Fibroblast of upper back skin (primary cell): ENCODE results near the gene POTEG.
"Not testable (repeated sequence)": the region's sequence is repeated elsewhere in the genome, so short reads cannot be mapped to it uniquely, and the experiment has no call there.

Experiments used
- DNase-seq: peaks from one replicate; pipeline ENCODE4 v3.0.0-alpha.2; 2013

Gene POTEG

DNA sequence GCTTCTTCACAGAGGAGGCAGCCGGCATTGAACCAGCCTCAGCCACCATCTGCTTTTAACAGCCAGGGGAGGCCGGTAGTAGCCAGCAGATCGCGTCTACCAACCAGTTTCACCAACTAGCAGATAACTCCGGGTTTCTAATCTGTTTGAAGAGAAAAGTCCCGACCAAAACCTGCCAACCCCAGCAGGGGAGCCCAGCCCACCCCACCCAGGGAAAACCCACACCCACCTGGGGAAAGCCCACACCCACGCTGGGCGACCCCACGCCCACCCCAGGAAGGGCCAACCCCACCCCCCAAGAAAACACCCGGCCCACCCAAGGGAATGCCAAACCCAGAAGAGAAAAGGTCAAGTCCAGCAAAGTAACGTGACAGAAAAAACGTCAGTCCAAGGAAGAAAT is at the start of gene POTEG:
POTEG (minus strand) TSS at position 101 of the 400 bp plus-strand sequence; CDS start at position 49, 52 bp downstream.
- DNase-seq = not testable (repeated sequence)

GRCh38 chr14:19482093-19482492 is 48.0 kb upstream of the POTEG start:
- DNase-seq = not testable (repeated sequence)

DNA sequence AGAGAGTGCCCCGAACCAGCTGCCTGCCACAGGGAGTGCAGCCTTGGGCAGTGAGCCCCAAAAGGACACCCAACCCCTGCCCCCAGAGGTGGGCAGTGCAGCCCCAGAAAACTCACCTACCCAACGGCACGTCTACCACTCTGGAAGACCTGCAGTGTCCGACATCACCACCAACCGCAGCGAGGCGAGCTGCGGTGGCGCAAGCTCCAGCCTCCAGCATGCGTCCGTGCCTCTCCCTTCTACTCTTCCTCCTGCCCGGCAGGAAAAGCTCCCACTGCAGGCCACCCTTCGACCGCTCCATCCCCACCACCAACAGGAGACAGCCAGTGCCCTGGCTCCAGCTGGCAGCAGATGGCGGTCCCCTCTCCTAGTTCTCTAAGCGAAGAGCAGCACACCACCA is 47.3 kb upstream of the POTEG start:
- DNase-seq = not testable (repeated sequence)

DNA sequence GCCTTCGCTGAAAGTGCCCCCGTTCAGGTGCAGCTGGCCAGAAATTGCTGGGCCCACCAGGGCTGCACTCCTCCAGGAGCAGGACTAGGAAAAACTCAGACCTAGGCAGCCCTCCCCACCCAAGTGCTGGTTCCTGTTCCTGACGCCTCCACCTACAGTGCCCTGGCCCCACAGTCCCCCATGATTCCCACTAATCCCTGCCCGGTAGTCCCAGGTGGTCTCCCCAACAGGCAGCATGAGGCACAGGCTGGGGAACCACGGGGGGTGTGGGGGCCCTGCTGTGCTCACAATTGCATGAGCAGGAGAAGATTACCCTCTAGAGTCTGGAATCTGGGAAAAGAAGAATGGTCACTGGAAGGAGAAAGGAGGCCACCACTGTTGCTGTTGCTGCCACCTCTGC is 46.4 kb upstream of the POTEG start:
- DNase-seq = not testable (repeated sequence)

- not testable (repeated sequence) for DNase-seq
Observed at GRCh38 chr14:19445761-19446160, 11.6 kb upstream of the POTEG start.

GRCh38 chr14:19439826-19440225 is 5.7 kb upstream of the POTEG start:
- DNase-seq = not testable (repeated sequence)

GRCh38 chr14:19439219-19439618 is 5.1 kb upstream of the POTEG start:
- DNase-seq = not testable (repeated sequence)

GRCh38 chr14:19437126-19437443 is 2.9 kb upstream of the POTEG start:
- not testable (repeated sequence) for DNase-seq

- not testable (repeated sequence) for DNase-seq
Observed at GRCh38 chr14:19436311-19437125, 2.4 kb upstream of the POTEG start.

GRCh38 chr14:19435852-19436251 is 1.7 kb upstream of the POTEG start:
- DNase-seq = not testable (repeated sequence)

DNA sequence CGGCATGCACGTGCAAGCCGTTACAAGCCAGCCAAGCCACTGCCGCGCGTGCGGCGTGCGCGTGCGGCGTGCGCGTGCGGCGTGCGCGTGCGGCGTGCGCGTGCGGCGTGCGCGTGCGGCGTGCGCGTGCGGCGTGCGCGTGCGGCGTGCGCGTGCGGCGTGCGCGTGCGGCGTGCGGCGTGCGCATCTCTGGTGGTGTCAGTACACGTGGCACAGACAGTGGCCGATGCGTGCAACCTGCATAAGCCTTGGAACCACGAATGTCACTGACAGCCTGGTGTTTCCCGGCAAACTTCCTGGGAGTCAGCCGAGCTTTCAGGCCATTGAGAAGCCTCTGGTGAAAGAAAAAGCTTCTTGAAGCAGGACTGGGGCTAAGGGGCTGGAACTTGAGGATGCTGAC is 750 bp upstream of the POTEG start:
- DNase-seq = not testable (repeated sequence)

GRCh38 chr14:19433765-19434164 is 376 bp downstream of the POTEG start:
- not testable (repeated sequence) for DNase-seq

GRCh38 chr14:19408519-19408918 is 25.6 kb downstream of the POTEG start:
- DNase-seq = not testable (repeated sequence)

DNA sequence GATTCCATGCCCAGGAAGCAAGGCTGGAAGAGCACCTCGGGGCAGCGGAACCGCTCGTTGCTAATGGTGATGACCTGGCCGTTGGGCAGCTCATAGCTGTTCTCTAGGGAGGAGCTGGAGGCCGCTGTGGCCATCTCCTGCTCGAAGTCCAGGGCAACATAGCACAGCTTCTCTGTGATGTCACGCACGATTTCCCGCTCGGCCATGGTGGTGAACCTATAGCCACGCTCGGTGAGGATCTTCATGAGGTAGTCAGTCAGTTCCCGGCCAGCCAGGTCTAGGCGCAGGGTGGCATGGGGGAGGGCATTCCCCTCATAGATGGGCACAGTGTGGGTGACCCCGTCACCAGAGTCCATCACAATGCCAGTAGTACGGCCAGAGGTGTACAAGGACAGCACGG is 32.0 kb downstream of the POTEG start:
- not testable (repeated sequence) for DNase-seq

- DNase-seq = not testable (repeated sequence)
Observed at GRCh38 chr14:19394727-19395126, 39.4 kb downstream of the POTEG start.

GRCh38 chr14:19390230-19390629 is 43.9 kb downstream of the POTEG start:
- not testable (repeated sequence) for DNase-seq

- not testable (repeated sequence) for DNase-seq
Observed at GRCh38 chr14:19388741-19389140, 45.4 kb downstream of the POTEG start.

- not testable (repeated sequence) for DNase-seq
Observed at GRCh38 chr14:19386996-19387395, 47.1 kb downstream of the POTEG start.

GRCh38 chr14:19386309-19386708 is 47.8 kb downstream of the POTEG start:
- DNase-seq = not testable (repeated sequence)

GRCh38 chr14:19384088-19384781 is 49.9 kb downstream of the POTEG start:
- DNase-seq = not testable (repeated sequence)

GRCh38 chr14:19383008-19383584 is 51.0 kb downstream of the POTEG start:
- not testable (repeated sequence) for DNase-seq

GRCh38 chr14:19380137-19380536 is 54.0 kb downstream of the POTEG start:
- not testable (repeated sequence) for DNase-seq

DNA sequence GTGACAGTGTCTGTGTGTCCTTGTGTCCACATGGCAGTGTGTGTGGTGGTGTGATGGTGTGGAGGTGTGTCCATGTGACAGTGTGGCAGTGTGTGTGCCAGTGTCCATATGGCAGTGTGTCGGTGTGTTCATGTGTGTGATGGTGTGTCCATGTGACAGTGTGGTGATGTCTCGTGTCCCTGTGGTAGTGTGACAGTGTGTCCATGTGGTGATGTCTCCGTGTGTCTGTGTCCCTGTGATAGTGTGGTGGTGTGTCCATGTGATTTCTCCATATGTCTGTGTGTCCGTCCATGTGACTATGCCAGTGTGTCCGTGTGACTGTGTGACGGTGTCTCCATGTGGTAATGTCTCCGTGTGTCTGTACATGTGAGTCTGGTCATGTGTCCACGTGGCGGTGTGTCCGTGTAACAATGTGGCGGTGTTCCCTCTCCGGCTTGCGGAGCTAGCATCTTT is 59.7 kb downstream of the POTEG start:
- DNase-seq = not testable (repeated sequence)
